Cerebellar cortex (tissue), 1 donor: ENCODE results near the gene IFITM10.

ENCODE experiments used
- DNase-seq: peaks from one replicate; pipeline ENCODE4 v3.0.0-alpha.2; 2015; ENCODE audit warnings: low spot score

The IFITM10 gene

GRCh38 chr11:1751531-1751921 lies 1.1 kb upstream of the IFITM10 start:
- DNase-seq: peak; percentile 28

GRCh38 chr11:1750840-1751530 lies 590 bp upstream of the IFITM10 start:
- DNase-seq: no peak

GRCh38 chr11:1749395-1750351 lies 722 bp downstream of the IFITM10 start:
- no peak for DNase-seq

DNA sequence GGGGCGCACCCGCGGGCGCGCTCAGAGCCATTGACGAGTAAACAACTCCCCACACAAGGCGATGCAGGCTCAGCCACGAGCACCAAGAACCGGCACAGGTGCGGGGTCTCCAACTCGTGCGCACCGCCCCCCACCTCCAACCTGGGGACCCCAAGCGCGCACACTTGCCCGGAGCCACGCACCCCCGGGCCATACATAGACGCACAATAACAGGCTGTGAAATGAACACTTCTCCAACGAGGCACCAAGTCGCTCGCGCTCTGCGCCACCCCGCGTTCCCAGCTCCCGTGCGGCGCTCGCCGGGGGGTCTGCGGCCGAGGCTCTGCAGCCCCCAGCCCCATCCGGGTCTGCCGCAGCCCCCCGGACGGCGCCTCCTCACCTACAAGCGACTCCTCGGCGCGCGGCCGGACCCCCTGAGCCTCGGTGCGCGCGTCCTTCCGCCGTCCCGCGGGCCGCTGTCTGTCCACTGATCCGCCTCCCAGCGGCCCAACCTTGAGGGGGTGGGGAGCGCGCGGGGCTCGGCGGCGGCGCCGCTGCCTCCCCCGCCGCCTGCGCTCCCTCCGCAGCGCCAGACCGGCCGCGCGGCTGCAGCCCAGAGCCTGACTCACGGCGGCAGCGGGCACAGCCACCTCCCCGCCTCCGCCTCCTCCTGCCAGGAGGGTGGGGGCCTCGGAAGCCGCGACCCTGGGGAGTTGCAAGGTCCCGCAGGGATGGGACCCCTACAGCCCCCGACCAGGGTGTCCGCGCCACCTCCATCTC lies 1.6 kb downstream of the IFITM10 start:
- DNase-seq: no peak

DNA sequence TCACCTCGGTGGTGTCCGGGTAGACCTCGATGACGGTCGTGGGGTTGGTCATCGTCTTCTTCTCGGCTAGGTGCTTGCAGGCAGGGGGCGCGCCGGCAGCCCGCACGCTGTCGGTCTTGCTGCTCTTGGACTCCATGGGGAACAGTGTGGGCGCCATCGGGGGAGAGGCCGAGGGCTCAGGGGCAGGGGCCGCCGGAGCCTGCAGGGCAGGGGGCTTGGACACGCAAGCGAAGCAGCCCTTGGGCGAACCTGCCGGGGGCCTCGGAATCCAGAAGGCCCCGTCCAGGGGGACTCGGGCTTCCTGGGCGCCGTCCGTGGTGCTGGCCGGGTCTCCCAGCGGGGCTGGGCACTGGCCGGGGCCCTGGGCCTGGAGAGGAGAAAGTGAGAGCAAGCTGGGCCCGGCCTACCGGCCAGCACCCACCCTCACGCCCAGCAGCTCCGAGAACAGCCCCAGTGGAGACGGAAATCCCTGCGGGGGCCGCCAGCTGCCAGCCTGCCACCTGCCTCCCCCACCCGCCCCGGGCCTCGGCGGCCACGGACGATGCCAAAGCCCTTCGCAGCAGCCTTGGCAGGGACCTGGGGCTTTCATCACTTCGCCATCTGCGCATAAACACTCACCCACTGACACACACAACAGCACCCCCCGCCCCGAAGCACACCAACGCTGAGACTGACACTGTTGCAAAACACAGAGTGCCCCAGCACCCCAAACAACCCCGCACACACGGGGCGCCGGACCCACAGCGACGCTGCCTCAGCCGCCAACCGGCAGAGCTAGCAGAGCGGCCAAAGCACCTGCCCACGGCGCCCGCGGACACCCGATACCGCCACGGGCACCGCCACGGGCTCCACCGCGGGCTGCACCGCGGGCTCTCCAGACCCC lies 2.4 kb downstream of the IFITM10 start:
- DNase-seq: peak; percentile 83

DNA sequence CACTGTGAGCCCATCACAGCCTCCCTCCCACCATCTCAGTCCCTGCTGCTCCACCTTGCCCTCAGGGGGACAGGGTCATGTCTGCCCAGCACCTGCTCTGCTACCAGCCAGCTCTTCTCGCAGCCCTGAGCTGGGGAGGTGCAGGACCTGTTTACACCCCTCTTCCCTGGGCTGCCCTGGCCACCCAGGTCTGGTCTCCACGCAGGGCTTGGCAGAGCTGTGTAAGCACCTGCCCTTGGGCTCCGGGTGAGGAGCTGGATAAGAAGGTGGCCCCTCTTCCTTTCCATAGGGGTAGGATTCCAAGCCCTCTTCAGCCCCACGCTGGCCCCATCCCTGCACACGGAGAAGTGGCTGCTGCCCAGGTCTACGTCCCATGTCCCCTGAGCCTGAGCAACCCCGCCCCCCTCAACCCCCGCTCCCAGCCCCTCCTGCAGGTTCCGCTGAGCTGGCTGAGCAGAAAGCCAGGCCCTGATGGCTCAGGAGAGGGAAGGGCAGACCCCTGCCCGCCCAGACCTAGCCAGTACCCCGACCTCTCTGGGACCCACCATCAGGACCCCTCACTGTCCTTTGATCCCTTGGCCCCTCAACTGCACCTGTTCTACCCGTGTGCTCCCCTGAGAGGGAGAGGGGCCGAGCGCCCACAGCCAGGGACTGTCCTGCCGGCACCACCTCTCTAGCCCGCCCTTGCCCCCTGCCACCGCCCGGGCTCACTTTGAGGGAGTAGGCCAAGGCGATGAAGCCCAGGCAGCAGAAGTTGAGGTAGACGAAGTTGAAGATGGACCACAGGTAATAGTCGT lies 3.2 kb downstream of the IFITM10 start:
- peak; percentile 30 for DNase-seq

DNA sequence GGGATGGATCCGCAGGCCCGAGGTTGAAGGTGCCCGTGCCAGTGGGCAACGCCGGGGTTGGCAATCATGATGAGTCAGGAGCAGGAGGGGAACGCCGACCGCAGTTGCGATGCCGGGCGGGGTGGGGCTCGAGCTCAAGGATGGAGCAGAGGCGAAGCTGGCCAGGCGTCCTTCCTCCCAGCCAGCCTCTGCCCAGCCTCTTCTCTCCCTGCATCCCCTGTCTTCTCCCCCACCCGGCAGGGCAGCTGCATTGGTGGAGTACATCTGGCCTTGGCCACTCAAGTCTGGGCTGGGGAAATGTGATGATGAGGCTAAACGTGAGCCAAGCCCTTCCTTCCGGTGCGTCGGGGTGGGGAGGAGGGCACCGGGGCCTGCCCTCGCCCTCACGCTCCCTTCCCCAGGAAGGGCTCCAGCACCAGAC lies 3.9 kb downstream of the IFITM10 start:
- DNase-seq: no peak

DNA sequence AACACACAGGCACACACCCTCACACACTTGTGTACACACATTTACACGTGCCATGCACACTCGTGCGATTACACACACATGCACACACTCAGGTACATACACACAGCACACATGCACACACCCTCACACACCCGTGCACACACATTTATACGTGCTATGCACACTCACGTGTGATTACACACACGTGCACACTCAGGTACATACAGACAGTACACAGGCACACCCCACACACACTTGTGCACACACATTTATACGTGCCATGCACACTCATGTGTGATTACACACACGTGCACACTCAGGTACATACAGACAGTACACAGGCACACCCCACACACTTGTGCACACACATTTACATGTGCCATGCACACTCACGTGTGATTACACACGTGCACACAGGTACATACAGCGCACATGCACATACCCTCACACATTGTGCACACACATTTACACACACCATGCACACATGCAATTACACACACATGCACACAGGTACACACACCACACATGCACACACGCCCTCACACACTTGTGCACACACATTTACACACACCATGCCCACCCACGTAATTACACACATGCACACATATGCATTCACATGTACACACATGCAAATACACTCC lies 4.6 kb downstream of the IFITM10 start:
- DNase-seq: no peak

DNA sequence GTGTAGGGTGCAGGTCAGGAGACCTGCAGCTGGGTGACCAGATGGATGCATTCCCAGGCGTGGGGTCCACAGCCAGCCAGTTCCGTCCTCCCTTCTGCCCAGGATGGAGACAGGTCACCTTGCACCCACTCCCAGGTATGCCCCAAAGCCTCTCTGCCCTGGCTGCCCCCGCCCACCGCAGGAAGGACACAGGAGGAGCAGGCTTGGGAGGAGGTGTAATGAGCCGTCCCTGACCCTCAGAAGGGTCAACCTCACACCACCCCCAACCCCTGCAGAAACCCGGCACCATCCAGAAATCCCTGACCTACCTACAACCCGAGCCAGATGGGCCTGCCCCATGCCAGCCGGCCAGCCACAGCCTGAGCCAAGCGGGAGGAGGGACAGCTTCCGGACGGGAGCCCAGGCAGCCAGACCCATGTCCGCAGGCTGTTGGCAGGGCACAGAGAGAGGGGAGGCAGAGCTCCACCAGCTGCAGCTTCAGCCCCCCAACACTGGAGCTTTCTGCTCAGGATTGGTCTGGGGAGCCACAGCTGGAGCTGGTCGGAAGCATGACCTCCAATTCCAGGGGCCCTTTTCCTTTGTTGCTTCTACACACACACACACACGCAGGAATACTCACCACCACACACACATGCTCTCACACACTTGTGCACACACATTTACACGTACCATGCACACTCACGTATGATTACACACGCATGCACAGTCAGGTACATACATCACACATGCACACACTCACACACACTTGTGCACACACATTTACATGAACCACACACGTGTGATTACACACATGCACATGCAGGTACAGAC lies 5.3 kb downstream of the IFITM10 start:
- DNase-seq: peak; percentile 87

GRCh38 chr11:1744137-1744886 lies 6.1 kb downstream of the IFITM10 start:
- DNase-seq: peak; percentile 65

GRCh38 chr11:1743585-1744136 lies 6.7 kb downstream of the IFITM10 start:
- DNase-seq: no peak

DNA sequence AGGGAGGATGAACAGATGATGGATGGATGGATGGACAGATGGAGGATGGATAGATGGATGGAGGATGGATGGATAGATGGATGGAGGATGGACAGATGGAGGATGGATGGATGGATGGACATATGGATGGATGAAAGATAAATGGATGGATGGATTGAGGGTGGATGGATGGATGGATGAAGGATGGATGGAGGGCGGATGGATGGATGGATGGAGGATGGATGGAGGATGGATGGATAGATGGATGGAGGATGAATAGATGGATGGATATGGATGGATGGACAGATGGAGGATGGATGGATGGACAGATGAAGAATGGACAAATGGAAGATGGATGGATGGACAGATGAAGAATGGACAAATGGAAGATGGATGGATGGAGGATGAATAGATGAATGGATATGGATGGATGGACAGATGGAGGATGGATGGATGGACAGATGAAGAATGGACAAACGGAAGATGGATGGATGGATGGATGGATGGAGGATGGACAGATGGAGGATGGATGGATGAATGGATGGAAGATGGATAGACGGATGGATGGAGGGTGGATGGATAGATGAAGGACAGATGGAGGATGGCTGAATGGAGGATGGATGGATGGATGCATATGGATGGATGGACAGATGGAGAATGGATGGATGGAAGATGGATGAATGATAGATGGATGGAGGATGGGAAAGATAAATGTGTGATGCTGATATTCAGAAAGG lies 7.4 kb downstream of the IFITM10 start:
- DNase-seq: no peak

GRCh38 chr11:1742371-1742770 lies 8.0 kb downstream of the IFITM10 start:
- no peak for DNase-seq

DNA sequence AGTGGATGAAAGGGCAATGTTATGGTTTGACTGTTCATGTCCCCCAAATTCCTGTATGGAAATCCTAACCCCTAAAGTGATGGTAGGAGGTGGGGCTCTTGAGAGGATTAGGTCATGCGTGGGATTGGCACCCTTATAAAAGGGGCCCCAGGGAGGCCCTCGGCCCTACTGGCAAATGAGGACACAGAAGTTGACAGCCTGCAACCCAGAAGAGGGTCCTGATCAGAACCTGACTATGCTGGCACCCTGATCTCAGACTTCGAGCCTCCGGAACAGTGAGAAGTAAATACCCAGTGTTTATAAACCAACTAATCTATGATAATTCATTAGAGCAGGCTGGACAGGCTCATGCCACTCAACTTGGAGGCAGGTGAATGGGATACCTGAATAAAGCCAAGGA lies 8.7 kb downstream of the IFITM10 start:
- no peak for DNase-seq

DNA sequence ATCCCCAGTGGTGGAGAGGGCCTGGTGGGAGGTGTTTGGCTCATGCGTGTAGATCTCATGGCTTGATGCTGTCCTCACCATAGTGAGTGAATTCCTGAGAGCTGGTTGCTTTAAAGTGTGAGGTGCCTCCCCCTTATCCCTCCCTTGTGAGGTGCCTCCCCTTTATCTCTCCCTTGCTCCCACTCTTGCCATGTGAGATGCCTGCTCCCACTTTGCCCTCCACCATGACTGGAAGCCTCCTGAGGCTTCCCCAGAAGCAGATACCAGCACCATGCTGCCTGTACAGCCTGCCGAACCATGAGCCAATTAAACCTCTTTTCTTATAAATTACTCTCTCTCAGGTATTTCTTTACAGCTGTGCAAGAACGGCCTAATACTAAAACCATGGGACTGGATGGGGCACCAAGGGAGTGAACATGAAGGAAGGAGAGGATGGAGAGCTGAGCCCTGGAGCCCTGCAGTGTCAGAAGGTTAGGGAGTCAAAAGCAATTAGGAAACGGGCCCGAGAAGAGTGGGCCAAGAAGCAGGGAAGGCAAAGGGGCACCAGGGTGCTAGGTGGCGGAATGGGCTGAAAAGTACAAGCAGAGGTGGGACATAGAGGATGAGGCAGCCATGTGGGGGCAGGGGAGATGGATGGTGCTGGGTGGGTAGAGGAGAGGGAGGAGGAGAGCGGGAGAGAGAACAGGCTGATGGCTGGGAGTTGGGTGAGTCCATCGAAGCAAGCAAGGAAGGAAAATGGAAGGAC lies 9.4 kb downstream of the IFITM10 start:
- DNase-seq: no peak

- DNase-seq: peak; percentile 52
These were observed 10.8 kb downstream of the IFITM10 start for GRCh38 chr11:1739576-1739975.

- no peak for DNase-seq
These were observed 12.0 kb downstream of the IFITM10 start for GRCh38 chr11:1738380-1738779.
